H1 (cell line): ENCODE results near the gene ANK3.

ENCODE experiments used
- CEBPB ChIP-seq: IDR thresholded peaks from 2 replicates; pipeline ENCODE4 v1.6.1; 2012; ENCODE audit warnings: low read depth, low read length
- CHD1 ChIP-seq: IDR thresholded peaks from 2 replicates; pipeline ENCODE4 v1.6.1; 2012; ENCODE audit warnings: low read depth, low read length, improper control_type of control experiment
- EP300 ChIP-seq, 2 experiments: IDR thresholded peaks; 1 replicate in 1 of 2; 2 replicates in 1 of 2; pipeline ENCODE4 v1.6.1; 2011 to 2012; ENCODE audit warnings: low read depth in 2 of 2, low read length in 2 of 2, mild to moderate bottlenecking in 2 of 2, borderline replicate concordance in 1 of 2, inconsistent platforms in 1 of 2, moderate library complexity in 1 of 2
- EZH2 ChIP-seq: fragments of 200-600 bp; sonication (generic); IDR thresholded peaks from 2 replicates; pipeline ENCODE4 v1.7.1; 2012; ENCODE audit warnings: low read depth, mild to moderate bottlenecking, moderate library complexity, low read length, inconsistent platforms; ENCODE audit not compliant: severe bottlenecking
- JUND ChIP-seq: IDR thresholded peaks from 2 replicates; pipeline ENCODE4 v1.6.1; 2011; ENCODE audit warnings: mild to moderate bottlenecking, improper control_type of control experiment, low read length
- POLR2A ChIP-seq, 2 experiments: IDR thresholded peaks; 1 replicate in 1 of 2; 2 replicates in 1 of 2; pipeline ENCODE4 v1.6.1; 2011; ENCODE audit warnings: low read depth in 2 of 2, low read length in 2 of 2, mild to moderate bottlenecking in 2 of 2; ENCODE audit errors: control extremely low read depth in 1 of 2
- RAD21 ChIP-seq, 2 experiments: IDR thresholded peaks in 1 of 2; conservative IDR thresholded peaks in 1 of 2; 2 replicates each; pipeline ENCODE4 v1.6.1; 2011; ENCODE audit warnings: low read depth in 2 of 2, low read length in 2 of 2, improper control_type of control experiment in 1 of 2, inconsistent platforms in 1 of 2, mild to moderate bottlenecking in 1 of 2, moderate library complexity in 1 of 2
- RBBP5 ChIP-seq: IDR thresholded peaks from 2 replicates; pipeline ENCODE4 v1.7.1; 2012; ENCODE audit warnings: low read depth, mild to moderate bottlenecking, inconsistent platforms, low read length, moderate library complexity, borderline replicate concordance
- SP1 ChIP-seq: IDR thresholded peaks from 2 replicates; pipeline ENCODE4 v1.6.1; 2011; ENCODE audit warnings: low read depth, low read length
- YY1 ChIP-seq: IDR thresholded peaks from 2 replicates; pipeline ENCODE4 v1.6.1; 2011; ENCODE audit warnings: low read depth, mild to moderate bottlenecking, low read length
- TF ChIP-seq, protein P1 (sequence below), 3 experiments: IDR thresholded peaks; 1 replicate in 2 of 3; 2 replicates in 1 of 3; pipeline versions ENCODE4 v1.5.1 to v1.6.1; 2011; ENCODE audit warnings: low read length in 3 of 3, mild to moderate bottlenecking in 3 of 3, inconsistent platforms in 2 of 3, low read depth in 1 of 3, moderate library complexity in 1 of 3; ENCODE audit not compliant: insufficient read depth in 1 of 3; ENCODE audit errors: control extremely low read depth in 1 of 3
- TF ChIP-seq, protein P2 (sequence below): IDR thresholded peaks from 2 replicates; pipeline ENCODE4 v1.6.1; 2011; ENCODE audit warnings: low read length, improper control_type of control experiment

DNA sequence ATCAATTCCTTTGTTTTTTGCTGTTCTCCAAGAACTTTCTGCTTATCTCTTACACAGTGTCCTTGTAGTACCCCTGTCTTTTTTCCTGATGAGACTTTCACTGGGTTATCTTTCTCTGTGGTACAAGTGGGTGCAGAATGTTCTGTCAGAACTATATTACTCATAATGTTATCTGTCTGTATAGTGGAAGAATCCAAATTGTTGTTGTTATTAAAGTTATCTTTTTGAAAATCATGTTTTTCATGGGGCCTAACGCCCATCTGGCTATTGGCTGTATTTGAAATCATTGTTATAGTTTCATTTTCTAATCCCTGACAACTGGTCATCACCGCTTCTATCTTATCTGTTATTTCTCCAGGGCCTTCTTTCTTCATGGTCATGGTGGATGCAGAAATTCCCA lies 320.4 kb downstream of the ANK3 start:
- TF ChIP-seq CEBPB (no peak), JUND (no peak), YY1 (no peak), POLR2A (IDR thresholded peaks at IDR 0.05; ENCODE audit: control extremely low read depth in 1 of 2, low read depth in 2 of 2, low read length in 2 of 2) (no peak), SP1 (no peak), RAD21 (IDR thresholded peaks at IDR 0.05 in 1 of 2, conservative IDR thresholded peaks at IDR 0.05 in 1 of 2; ENCODE audit: low read depth in 2 of 2, low read length in 2 of 2) (no peak), EZH2 (no peak), CHD1 (no peak), RBBP5 (no peak), EP300 (IDR thresholded peaks at IDR 0.05; ENCODE audit: borderline replicate concordance in 1 of 2, low read depth in 2 of 2, low read length in 2 of 2) (no peak)
- TF ChIP-seq, protein P1, sequence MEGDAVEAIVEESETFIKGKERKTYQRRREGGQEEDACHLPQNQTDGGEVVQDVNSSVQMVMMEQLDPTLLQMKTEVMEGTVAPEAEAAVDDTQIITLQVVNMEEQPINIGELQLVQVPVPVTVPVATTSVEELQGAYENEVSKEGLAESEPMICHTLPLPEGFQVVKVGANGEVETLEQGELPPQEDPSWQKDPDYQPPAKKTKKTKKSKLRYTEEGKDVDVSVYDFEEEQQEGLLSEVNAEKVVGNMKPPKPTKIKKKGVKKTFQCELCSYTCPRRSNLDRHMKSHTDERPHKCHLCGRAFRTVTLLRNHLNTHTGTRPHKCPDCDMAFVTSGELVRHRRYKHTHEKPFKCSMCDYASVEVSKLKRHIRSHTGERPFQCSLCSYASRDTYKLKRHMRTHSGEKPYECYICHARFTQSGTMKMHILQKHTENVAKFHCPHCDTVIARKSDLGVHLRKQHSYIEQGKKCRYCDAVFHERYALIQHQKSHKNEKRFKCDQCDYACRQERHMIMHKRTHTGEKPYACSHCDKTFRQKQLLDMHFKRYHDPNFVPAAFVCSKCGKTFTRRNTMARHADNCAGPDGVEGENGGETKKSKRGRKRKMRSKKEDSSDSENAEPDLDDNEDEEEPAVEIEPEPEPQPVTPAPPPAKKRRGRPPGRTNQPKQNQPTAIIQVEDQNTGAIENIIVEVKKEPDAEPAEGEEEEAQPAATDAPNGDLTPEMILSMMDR (IDR thresholded peaks at IDR 0.05; ENCODE audit: control extremely low read depth in 1 of 3, insufficient read depth in 1 of 3, low read depth in 1 of 3, low read length in 3 of 3) = no peak
- TF ChIP-seq, protein P2, sequence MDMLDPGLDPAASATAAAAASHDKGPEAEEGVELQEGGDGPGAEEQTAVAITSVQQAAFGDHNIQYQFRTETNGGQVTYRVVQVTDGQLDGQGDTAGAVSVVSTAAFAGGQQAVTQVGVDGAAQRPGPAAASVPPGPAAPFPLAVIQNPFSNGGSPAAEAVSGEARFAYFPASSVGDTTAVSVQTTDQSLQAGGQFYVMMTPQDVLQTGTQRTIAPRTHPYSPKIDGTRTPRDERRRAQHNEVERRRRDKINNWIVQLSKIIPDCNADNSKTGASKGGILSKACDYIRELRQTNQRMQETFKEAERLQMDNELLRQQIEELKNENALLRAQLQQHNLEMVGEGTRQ = no peak
